ENCODE measurements around the gene AFAP1L1. TPM values are rescaled to one million over a fixed set of nuclear protein-coding genes. Genes with fewer than 3 reads are reported as not detected.

AFAP1L1 gene
- total and polyA plus RNA-seq, 2 experiments from 2014 or later, result 1.2 to 2.3 TPM

GRCh38 chr5:149261246-149261645 lies 10.4 kb upstream of the AFAP1L1 start:
- no peaks in the 10 kb centered on the region for H4K20me1 ChIP-seq (ENCODE audit: insufficient read depth, poor library complexity, severe bottlenecking)
- H3K9me3 ChIP-seq (ENCODE audit: low read depth), result no peaks in the 10 kb centered on the region
- WGBS (ENCODE audit: low lambda C conversion rate, missing lambda C conversion rate), result 77% methylated on average over 7 of the region's 7 CpGs
- H3K4me3 ChIP-seq, result no peak overlapping the region
- no peaks in the 10 kb centered on the region for H3K9me2 ChIP-seq (replicated peaks; ENCODE audit: insufficient read depth)
- H3K27me3 ChIP-seq, result peaks cover 49% of the 10 kb centered on the region
- DNase-seq (ENCODE audit: low spot score), result no peak
- no peaks in the 10 kb centered on the region for H3K36me3 ChIP-seq (replicated peaks; ENCODE audit: insufficient read depth, low read depth)
- H3K4me1 ChIP-seq (ENCODE audit: insufficient read depth), result no peaks in the 10 kb centered on the region
- no peak for TF ChIP-seq EZH2 (IDR thresholded peaks at IDR 0.05; ENCODE audit: borderline replicate concordance)
- TF ChIP-seq EZH2phosphoT487 (IDR thresholded peaks at IDR 0.05; ENCODE audit: low read depth, severe bottlenecking, unreplicated experiment), result no peak
- no peak for TF ChIP-seq CTCF (IDR thresholded peaks at IDR 0.05; ENCODE audit: poor library complexity)
- H3K27ac ChIP-seq, result no peak overlapping the region
- H3K4me2 ChIP-seq, result no peak overlapping the region
- no peak overlapping the region for H2AFZ ChIP-seq
- H3K79me2 ChIP-seq, result no peaks in the 10 kb centered on the region

GRCh38 chr5:149262315-149262714 lies 9.3 kb upstream of the AFAP1L1 start:
- H3K4me3 ChIP-seq, result no peak overlapping the region
- peaks cover 49% of the 10 kb centered on the region for H3K27me3 ChIP-seq
- H4K20me1 ChIP-seq (ENCODE audit: insufficient read depth, poor library complexity, severe bottlenecking), result no peaks in the 10 kb centered on the region
- no peaks in the 10 kb centered on the region for H3K36me3 ChIP-seq (replicated peaks; ENCODE audit: insufficient read depth, low read depth)
- TF ChIP-seq CTCF (IDR thresholded peaks at IDR 0.05; ENCODE audit: poor library complexity) (no peak), EZH2 (IDR thresholded peaks at IDR 0.05; ENCODE audit: borderline replicate concordance) (no peak), EZH2phosphoT487 (IDR thresholded peaks at IDR 0.05; ENCODE audit: low read depth, severe bottlenecking, unreplicated experiment) (no peak)
- no peaks in the 10 kb centered on the region for H3K79me2 ChIP-seq
- H3K27ac ChIP-seq, result no peak overlapping the region
- no peaks in the 10 kb centered on the region for H3K4me1 ChIP-seq (ENCODE audit: insufficient read depth)
- DNase-seq (ENCODE audit: low spot score), result no peak
- no peaks in the 10 kb centered on the region for H3K9me2 ChIP-seq (replicated peaks; ENCODE audit: insufficient read depth)
- H2AFZ ChIP-seq, result no peak overlapping the region
- no peak overlapping the region for H3K4me2 ChIP-seq
- 78% methylated on average over 4 of the region's 4 CpGs for WGBS (ENCODE audit: low lambda C conversion rate, missing lambda C conversion rate)
- no peaks in the 10 kb centered on the region for H3K9me3 ChIP-seq (ENCODE audit: low read depth)

GRCh38 chr5:149264439-149265067 lies 7.1 kb upstream of the AFAP1L1 start:
- DNase-seq (ENCODE audit: low spot score), result peak; percentile 77
- H3K27ac ChIP-seq, result no peak overlapping the region
- WGBS (ENCODE audit: low lambda C conversion rate, missing lambda C conversion rate), result 15% methylated on average over 12 of the region's 12 CpGs
- H4K20me1 ChIP-seq (ENCODE audit: insufficient read depth, poor library complexity, severe bottlenecking), result no peaks in the 10 kb centered on the region
- H3K79me2 ChIP-seq, result no peaks in the 10 kb centered on the region
- H3K36me3 ChIP-seq (replicated peaks; ENCODE audit: insufficient read depth, low read depth), result no peaks in the 10 kb centered on the region
- no peak overlapping the region for H2AFZ ChIP-seq
- TF ChIP-seq EZH2phosphoT487 (IDR thresholded peaks at IDR 0.05; ENCODE audit: low read depth, severe bottlenecking, unreplicated experiment) (no peak), CTCF (IDR thresholded peaks at IDR 0.05; ENCODE audit: poor library complexity) (peak; percentile 58)
- no peak overlapping the region for H3K4me2 ChIP-seq
- H3K4me1 ChIP-seq (ENCODE audit: insufficient read depth), result no peaks in the 10 kb centered on the region
- H3K9me2 ChIP-seq (replicated peaks; ENCODE audit: insufficient read depth), result no peaks in the 10 kb centered on the region
- no peaks in the 10 kb centered on the region for H3K9me3 ChIP-seq (ENCODE audit: low read depth)
- H3K27me3 ChIP-seq, result peaks cover 36% of the 10 kb centered on the region
- no peak overlapping the region for H3K4me3 ChIP-seq
